ENCODE results near the gene FAM107A.

FAM107A gene

DNA sequence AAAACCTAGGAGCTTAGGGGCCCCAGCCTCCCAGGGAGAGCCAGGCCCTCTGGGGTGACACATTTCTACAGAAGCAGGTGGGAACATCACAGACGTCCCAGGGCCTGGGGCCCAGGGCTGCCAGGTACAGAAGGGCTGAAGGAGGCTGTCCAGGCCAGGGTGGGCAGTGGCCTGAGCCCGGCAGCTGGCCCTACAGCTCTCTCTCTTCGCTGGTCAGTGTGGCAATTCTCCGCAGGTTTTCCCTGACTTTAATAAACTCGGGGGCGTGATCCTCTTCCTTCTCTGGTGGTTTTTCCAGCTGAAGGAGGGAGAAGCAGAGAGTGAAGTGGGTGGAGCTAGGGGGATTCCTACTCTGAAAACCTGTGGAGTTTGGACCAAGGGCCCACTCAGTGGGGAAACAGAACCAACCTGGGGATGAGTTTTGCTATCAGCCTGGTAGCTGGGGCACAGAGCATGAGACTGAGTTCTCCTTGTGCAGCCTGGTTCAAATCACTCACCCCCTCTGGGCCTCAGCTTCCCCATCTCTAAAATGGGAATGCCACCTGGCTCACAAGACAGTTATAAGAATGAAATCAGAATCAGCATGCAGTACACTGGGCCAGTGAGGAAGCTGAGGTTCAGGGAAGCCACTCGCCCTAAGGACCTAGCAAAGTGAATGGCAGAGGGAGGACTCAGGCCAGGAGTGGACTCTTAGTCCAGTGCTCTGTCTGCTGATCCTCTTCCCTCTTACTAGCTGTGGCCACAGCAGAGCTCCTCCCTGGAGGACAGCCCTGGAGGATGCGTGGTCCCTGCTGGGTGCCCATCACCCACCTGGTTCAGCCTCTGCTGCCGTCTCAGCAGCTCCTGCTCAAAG, 10.6 kb downstream of the FAM107A start:
- no peak for DNase-seq

GRCh38 chr3:58565621-58566397, 11.4 kb downstream of the FAM107A start:
- no peak for DNase-seq

- no peak for DNase-seq
These were observed 12.6 kb downstream of the FAM107A start for GRCh38 chr3:58564456-58565160.

DNA sequence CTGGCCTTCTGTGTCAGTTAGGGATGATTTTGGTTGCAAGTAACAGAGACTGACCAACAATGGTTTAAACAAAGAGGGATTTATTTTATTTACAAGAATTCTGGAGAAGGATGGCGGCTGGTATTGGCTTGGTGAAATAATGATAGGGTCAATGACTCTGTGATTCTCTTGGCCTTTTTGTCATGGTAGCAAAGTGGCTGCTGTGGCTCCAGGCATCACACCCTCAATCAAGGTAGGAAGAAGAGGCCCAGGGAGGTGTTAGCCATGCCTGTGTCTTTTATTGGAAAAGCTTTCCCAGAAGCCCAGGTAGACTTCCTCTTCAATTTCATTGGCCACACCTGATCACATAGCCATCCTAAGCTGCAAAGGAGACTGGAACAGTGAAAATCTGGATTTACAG, 13.1 kb downstream of the FAM107A start:
- no peak for DNase-seq

- DNase-seq: no peak
These were observed 13.7 kb downstream of the FAM107A start for GRCh38 chr3:58563386-58564035.

GRCh38 chr3:58562498-58562897, 14.7 kb downstream of the FAM107A start:
- no peak for DNase-seq

DNA sequence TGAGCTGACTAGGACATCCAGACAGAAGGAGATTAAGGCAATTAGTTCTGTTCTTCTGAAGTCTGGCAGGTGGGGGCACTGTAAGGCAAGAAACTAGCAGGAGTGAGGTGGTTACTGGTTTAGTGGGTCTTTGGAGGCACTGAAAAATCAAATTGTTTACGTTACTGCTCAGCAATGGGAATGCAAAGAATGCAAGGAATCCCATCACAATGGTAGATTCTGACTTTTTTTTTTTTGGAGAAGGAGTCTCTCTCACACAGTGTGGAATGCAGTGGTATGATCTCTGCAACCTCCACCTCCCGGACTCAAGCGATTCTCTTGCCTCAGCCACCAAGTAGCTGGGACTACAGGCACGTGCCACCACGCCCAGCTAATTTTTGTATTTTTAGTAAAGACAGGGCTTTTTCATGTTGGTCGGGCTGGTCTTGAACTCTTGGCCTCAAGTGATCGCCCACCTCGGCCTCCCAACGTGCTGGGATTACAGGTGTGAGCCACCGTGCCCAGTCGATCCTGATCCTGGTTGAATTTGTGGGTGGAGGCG, 16.4 kb downstream of the FAM107A start:
- DNase-seq: no peak

- DNase-seq: no peak
These were observed 17.6 kb downstream of the FAM107A start for GRCh38 chr3:58559586-58559985.

DNA sequence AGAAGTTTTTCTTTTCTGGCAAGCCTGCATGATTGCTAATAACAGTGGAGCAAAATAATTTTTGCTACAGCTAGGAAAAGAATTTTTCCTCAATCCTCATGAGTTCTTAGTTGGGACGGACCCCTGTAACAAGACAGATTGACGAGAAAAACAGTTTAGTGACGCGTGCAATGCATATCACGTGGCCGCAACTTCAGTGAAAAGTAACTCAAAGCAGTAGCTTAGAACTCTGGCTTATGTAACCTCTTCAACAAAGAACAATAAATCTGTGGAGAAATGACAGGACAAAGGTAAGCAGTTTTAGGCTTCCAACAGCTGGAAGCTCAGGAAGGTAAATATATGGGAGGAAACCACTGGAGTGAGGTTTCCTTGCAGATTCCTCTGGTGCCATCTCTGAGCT, 19.7 kb downstream of the FAM107A start:
- no peak for DNase-seq

GRCh38 chr3:58556761-58557221, 20.4 kb downstream of the FAM107A start:
- no peak for DNase-seq

GRCh38 chr3:58556001-58556400, 21.2 kb downstream of the FAM107A start:
- DNase-seq: no peak

GRCh38 chr3:58555203-58555602, 22.0 kb downstream of the FAM107A start:
- DNase-seq: no peak

DNA sequence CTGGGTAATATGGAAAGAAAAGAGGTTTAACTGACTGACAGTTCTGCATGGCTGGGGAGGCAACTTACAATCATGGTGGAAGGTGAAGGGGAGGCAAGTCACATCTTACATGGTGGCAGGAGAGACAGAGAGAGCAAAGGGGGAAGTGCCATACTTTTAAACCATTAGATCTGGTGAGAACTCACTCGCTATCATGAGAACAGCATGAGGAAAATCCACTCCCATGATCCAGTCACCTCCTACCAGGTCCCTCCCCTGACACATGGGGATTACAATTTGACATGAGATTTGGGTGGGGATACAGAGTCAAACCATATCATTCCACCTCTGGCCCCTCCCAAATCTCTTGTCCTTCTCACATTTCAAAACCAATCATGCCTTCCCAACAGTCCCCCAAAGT, 24.2 kb downstream of the FAM107A start:
- no peak for DNase-seq

DNA sequence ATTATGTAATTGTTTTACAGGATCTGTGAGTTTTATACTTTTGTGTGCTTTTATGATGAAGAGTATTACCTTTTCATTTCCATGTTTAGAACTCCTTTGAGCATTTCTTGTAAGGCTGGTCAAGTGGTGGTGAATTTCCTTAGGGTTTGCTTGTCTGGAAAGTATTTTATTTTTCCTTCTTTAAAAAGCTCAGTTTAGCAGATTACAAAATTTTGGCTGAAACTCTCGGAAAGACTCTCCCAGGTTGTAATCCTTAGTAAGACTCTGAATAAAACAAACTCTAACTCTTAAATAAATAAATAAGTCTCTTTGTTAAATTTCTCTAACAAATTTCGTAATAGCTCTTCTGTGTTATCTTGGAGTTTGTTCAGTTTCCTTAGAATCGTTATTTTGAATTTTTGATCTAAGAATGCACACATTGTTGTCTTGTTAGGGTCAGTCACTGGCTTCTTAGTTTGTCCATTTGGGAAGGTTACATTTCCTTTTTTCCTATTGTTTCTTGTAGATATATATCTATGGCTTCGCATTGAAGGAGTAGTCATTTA, 25.5 kb downstream of the FAM107A start:
- no peak for DNase-seq

- no peak for DNase-seq
These were observed 32.6 kb downstream of the FAM107A start for GRCh38 chr3:58544541-58544940.

GRCh38 chr3:58540176-58540858, 36.9 kb downstream of the FAM107A start:
- no peak for DNase-seq

DNA sequence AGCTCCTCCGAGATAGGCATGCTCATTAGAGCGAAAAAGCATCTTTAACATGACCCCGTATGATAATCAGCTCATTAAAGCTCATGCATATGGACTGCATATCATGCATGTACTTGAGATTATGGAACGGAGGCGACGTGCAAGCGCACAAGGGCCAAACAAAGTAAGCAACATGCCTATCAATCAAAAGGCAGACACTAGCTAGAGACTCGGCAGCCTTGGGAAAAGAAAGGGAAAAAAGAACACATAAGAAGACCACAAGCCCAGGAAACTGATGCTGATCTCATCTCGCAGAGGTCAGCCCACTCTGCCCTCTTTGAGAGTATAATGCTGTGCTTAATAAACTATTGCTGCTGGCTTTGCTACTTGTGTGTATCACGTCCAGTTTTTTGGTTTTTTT, 37.6 kb downstream of the FAM107A start:
- no peak for DNase-seq

GRCh38 chr3:58537412-58538301, 39.5 kb downstream of the FAM107A start:
- no peak for DNase-seq

- DNase-seq: no peak
These were observed 40.4 kb downstream of the FAM107A start, which contains the start of gene ACOX2 for GRCh38 chr3:58536501-58537411. Gene ACOX2 (minus strand): TSS chr3:58537190. CDS start chr3:58535106, 2,084 bp downstream.

Measured in cerebellar nuclear complex (tissue), 1 donor.